Heart left ventricle (tissue), 16 donors: ENCODE results near the gene CTNS. TPM values are rescaled to one million over a fixed set of nuclear protein-coding genes. Genes with fewer than 3 reads are reported as not detected.

Experiments
- ATAC-seq, 4 donors: fragments of 200-7000 bp; cut with Tn5 transposase; one replicate each; pipeline ENCODE4 v1.9.1; 2020 to 2022; ENCODE audit warnings: moderate library complexity in 4 of 4, mild to moderate bottlenecking in 3 of 4, moderate number of reproducible peaks in 1 of 4
- DNase-seq, 5 donors: peaks; one replicate each; pipeline ENCODE4 v3.0.0-alpha.2; 2020
- H3K27ac ChIP-seq, 12 donors: fragments of 200-600 bp; sonication (generic) in 4 of 12; one replicate each; pipeline versions ENCODE4 v1.5.0 to v1.8.0; 2016 to 2022; ENCODE audit warnings: mild to moderate bottlenecking in 2 of 12
- H3K27me3 ChIP-seq, 9 donors: fragments of 200-600 bp; sonication (generic) in 2 of 9; one replicate each; pipeline versions ENCODE4 v1.5.1 to v1.8.0; 2016 to 2022; ENCODE audit warnings: mild to moderate bottlenecking in 3 of 9
- H3K36me3 ChIP-seq, 9 donors: fragments of 200-600 bp; sonication (generic) in 2 of 9; one replicate each; pipeline versions ENCODE4 v1.5.0 to v1.8.0; 2018 to 2022; ENCODE audit warnings: mild to moderate bottlenecking in 2 of 9
- H3K4me1 ChIP-seq, 12 donors: fragments of 200-600 bp; sonication (generic) in 4 of 12; one replicate each; pipeline versions ENCODE4 v1.5.0 to v1.8.0; 2016 to 2022; ENCODE audit warnings: mild to moderate bottlenecking in 3 of 12
- H3K4me3 ChIP-seq, 12 donors: fragments of 200-600 bp; sonication (generic) in 4 of 12; one replicate each; pipeline versions ENCODE4 v1.5.0 to v1.8.0; 2017 to 2022; ENCODE audit warnings: mild to moderate bottlenecking in 9 of 12, moderate library complexity in 4 of 12
- H3K9me3 ChIP-seq, 12 donors: fragments of 200-600 bp; sonication (generic) in 4 of 12; one replicate each; pipeline versions ENCODE4 v1.5.0 to v1.8.0; 2016 to 2022; ENCODE audit warnings: mild to moderate bottlenecking in 1 of 12
- POLR2A ChIP-seq, 2 donors: fragments of 450-650 bp; IDR thresholded peaks; one replicate each; pipeline ENCODE4 v1.6.1; 2017; ENCODE audit warnings: antibody characterized with exemption in 2 of 2, mild to moderate bottlenecking in 2 of 2, moderate library complexity in 2 of 2
- WGBS, 4 donors: extraction: QIAGEN DNeasy Blood & Tissue Kit in 2 of 4; methylation state at CpG; one replicate each; pipeline versions ENCODE4 v1.1.5 to v1.1.7; 2013 to 2018; 5-methylcytosine and 5-hydroxymethylcytosine counted together
- intact Hi-C, 10 donors: fragments of 100-400 bp; cut with DNase I; formaldehyde crosslinking; loops; one replicate each; pipeline versions ENCODE4 v1.11.1 to v1.14.2; 2022
- polyA plus RNA-seq, 2 donors: library from polyadenylated mRNA; stranded (reverse); fragments of 200-250 nt; gene quantifications; one replicate each; pipeline ENCODE4 v1.2.3, GENCODE V29; 2013
- total RNA-seq, 9 donors: library from RNA; depleted of rRNA in 2 of 9; stranded (reverse); fragments of >200 nt in 2 of 9; fragmentation: NEBNext Ultra II Directional in 3 of 9; extraction: Animal tissue kit (Norgen Biotek cat#: 25700) in 3 of 9; gene quantifications; one replicate each; pipeline versions ENCODE4 v1.1.0 to v1.2.4, GENCODE V29; 2016 to 2023
- TF ChIP-seq, protein P1 (sequence below), 12 donors: fragments of 200-600 bp; sonication (generic) in 4 of 12; IDR thresholded peaks; one replicate each; pipeline versions ENCODE4 v1.5.0 to v1.8.0; 2018 to 2022; ENCODE audit warnings: antibody characterized with exemption in 12 of 12, mild to moderate bottlenecking in 5 of 12
- donor health status: ischemic (EF 13 %, LVEDD 7.1; RV severe dilation, severe dysfunction).
- donor health status: healthy with polysubstance abuse.
- donor health status: DM: no; HTN: yes; CAD: no.
- donor health status: DM: no; HTN: no; CAD: no.
- donor health status: ischemic (EF 25% LVEDD 6.9; RV normal size, moderate dysfunction).
- donor health status: ischemic (EF 25% LVEDD 5.7; RV mildly dilated, moderate dysfunction).
- donor health status: healthy.
- donor health status: DM: yes; HTN: yes; CAD: no.
- donor health status: ischemic (EF 35%, LVEDD 5.7; RV mildly dilated, moderate dysfunction).
- donor health status: nonischemic (EF 11% LVEDD 7.7; RV severe dilation, severe dysfunction).
- donor health status: DM: yes; HTN: yes; CAD: no.
- donor health status: PGD.
- donor health status: ischemic (EF 29% LVEDD 5.4; RV normal size, mild dysfunction).
- donor health status: nonischemic (EF 23%, LVEDD 6.1; RV moderate dilation, normal function).

Gene CTNS
- total and polyA plus RNA-seq, 11 donors: 6.2 to 19.0 (median 8.7) TPM

DNA sequence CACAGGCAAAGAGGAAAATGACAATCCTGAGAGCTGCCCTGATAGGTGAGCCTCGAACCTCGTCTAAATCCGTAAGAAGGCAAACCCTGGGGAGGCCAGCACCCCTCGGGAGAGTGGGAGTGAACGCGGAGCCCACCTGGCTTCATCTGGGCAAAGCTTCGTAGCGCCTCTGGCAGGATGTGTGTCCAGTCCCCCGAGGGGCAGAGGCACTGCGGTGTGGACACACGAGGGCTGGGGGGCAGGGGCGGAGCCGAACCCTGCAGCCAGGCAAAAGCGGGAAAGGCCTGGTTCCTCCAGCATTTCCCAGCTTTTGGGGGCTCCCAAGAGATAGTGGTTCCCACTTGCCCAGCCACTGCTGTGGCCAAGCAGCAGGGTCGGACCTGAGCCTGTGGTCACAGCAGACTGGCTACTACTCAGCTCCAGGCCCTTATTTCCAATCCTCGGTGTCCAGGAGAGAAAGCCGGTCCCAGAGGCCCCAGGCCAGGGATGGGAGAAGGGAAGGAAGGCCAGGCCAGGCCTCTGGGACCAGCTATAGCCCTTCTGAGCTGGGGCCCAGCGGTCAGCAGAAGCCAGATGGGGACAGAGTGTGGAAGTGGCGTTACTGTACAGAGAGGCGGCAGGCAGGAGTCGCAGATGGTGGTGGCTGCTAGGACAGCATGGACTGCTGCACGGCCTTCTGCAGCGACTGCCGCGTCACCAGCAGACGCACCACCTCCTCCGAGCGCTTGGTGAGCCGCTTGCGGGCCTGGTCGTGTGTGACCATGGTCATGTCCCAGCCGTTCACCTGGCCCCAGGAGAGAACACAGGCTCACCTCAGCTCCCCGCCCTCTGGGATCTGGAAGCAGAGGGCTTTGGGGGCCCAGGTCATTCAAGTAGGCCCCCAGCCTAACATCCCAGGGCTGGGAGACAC is 26.8 kb downstream of the CTNS start:
- Histone ChIP-seq H3K36me3 (peaks cover 0 to 50% (median 38%) of the 10 kb centered on the region in 9 donors), H3K4me1 (peaks cover 5 to 62% (median 42%) of the 10 kb centered on the region in 12 donors), H3K4me3 (no peak overlapping the region), H3K9me3 (no peaks in the 10 kb centered on the region), H3K27me3 (no peaks in the 10 kb centered on the region), H3K27ac (no peak overlapping the region)
- DNase-seq: no peak
- intact Hi-C loops: loop anchor here in 1 of 10 donors (10.0 kb wide), 1 partner anchor 619 kb away; no protein-coding TSS in a partner anchor
- TF ChIP-seq, protein P1, sequence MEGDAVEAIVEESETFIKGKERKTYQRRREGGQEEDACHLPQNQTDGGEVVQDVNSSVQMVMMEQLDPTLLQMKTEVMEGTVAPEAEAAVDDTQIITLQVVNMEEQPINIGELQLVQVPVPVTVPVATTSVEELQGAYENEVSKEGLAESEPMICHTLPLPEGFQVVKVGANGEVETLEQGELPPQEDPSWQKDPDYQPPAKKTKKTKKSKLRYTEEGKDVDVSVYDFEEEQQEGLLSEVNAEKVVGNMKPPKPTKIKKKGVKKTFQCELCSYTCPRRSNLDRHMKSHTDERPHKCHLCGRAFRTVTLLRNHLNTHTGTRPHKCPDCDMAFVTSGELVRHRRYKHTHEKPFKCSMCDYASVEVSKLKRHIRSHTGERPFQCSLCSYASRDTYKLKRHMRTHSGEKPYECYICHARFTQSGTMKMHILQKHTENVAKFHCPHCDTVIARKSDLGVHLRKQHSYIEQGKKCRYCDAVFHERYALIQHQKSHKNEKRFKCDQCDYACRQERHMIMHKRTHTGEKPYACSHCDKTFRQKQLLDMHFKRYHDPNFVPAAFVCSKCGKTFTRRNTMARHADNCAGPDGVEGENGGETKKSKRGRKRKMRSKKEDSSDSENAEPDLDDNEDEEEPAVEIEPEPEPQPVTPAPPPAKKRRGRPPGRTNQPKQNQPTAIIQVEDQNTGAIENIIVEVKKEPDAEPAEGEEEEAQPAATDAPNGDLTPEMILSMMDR (IDR thresholded peaks at IDR 0.05): no peak
- no peak for TF ChIP-seq POLR2A (IDR thresholded peaks at IDR 0.05)
- WGBS, 4 donors: 85 to 87% (median 87%) methylated on average over 30 to 33 of the region's 33 CpGs
- ATAC-seq: no peak

DNA sequence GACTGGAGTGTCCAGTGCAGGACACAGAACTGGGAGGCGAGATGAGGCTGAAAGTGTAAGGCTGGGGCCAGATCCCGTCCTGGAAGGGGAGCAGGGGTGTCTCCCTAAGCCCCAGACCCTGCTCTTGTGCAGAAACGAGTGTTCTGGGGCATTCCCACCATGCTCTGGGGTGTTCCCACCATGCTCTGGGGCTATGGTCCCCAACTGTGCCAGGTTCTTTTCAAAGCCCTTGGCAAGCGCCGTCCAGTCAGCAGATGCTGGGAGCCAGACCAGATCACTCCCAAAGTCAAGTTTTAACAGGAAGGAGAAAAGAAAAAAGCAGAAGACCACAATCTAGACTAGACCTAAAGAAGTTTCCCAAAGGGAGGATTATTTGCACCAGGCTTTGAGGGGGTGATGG is 29.3 kb downstream of the CTNS start:
- Histone ChIP-seq H3K27me3 (no peaks in the 10 kb centered on the region), H3K4me1 (peaks cover 4 to 53% (median 37%) of the 10 kb centered on the region in 12 donors), H3K9me3 (no peaks in the 10 kb centered on the region), H3K4me3 (peak overlapping the region in 1 of 12 donors; percentile 75), H3K27ac (peak overlapping the region; percentile 91 to 100 (median 99)), H3K36me3 (peaks cover 0 to 49% (median 40%) of the 10 kb centered on the region in 9 donors)
- no peak for ATAC-seq
- intact Hi-C loops: loop anchor here in 1 of 10 donors (10.0 kb wide), 1 partner anchor 621 kb away; no protein-coding TSS in a partner anchor
- WGBS, 4 donors: 58 to 66% (median 59%) methylated on average over 4 to 5 of the region's 5 CpGs
- peak in 3 of 5 donors; percentile 55 to 77 (median 61) for DNase-seq
- TF ChIP-seq POLR2A (IDR thresholded peaks at IDR 0.05): no peak
- TF ChIP-seq, protein P1 (IDR thresholded peaks at IDR 0.05): no peak

DNA sequence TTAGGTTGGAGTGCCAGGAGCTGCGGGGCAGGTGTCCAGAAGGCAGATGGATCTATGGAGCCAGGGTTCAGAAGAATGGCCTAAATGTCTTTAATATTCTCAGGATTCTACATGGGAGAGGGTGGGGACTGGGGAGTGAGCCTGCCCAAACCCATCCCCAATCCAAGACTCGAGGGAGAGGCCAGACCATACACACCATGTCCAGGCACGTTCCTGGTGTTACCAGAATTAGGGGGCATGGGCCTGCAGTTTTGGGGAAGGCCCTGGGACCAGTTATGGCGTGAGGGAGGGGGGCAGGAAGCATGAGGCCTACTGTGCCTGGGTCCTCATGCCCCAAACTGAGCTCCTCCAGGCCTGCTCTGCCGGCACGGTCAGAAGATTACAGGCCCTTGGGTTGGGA is 30.0 kb downstream of the CTNS start:
- 59 to 72% (median 60%) methylated on average over 6 of the region's 6 CpGs for WGBS, 4 donors
- TF ChIP-seq POLR2A (IDR thresholded peaks at IDR 0.05): no peak
- TF ChIP-seq, protein P1 (IDR thresholded peaks at IDR 0.05): no peak
- H3K36me3 ChIP-seq: peaks cover 0 to 48% (median 35%) of the 10 kb centered on the region in 9 donors
- no peak for ATAC-seq
- H3K9me3 ChIP-seq: no peaks in the 10 kb centered on the region
- H3K27ac ChIP-seq: peak overlapping the region; percentile 91 to 100 (median 99)
- intact Hi-C loops: loop anchor here in 1 of 10 donors (10.0 kb wide), 1 partner anchor 622 kb away; no protein-coding TSS in a partner anchor
- peak overlapping the region in 10 of 12 donors; percentile 69 to 100 (median 94) for H3K4me3 ChIP-seq
- H3K4me1 ChIP-seq: peaks cover 4 to 47% (median 36%) of the 10 kb centered on the region in 12 donors
- DNase-seq: no peak
- H3K27me3 ChIP-seq: no peaks in the 10 kb centered on the region
